Osteoblast (primary cell): Measurements from ENCODE around the gene RTTN. TPM values are rescaled to one million over a fixed set of nuclear protein-coding genes. Genes with fewer than 3 reads are reported as not detected.
A peak's percentile ranks its signal among the peaks of the same experiment; 100 is the strongest.

Experiments
- DNase-seq: peaks from one replicate; pipeline ENCODE4 v3.0.0; 2011; ENCODE audit warnings: low spot score, mixed read lengths; ENCODE audit not compliant: insufficient read length; ENCODE audit errors: missing footprints
- H2AFZ ChIP-seq: 2 replicates; pipeline ENCODE4 v1.6.0; 2011; ENCODE audit warnings: mild to moderate bottlenecking, low read length
- H3K27ac ChIP-seq: 2 replicates; pipeline ENCODE4 v1.5.1; 2011; ENCODE audit warnings: mild to moderate bottlenecking, low read depth, low read length, moderate library complexity
- H3K27me3 ChIP-seq: 2 replicates; pipeline ENCODE4 v1.6.0; 2012; ENCODE audit warnings: mild to moderate bottlenecking, control low read depth, inconsistent platforms, low read length, moderate library complexity; ENCODE audit not compliant: insufficient read depth
- H3K36me3 ChIP-seq: 2 replicates; pipeline ENCODE4 v1.5.1; 2011; ENCODE audit warnings: mild to moderate bottlenecking, low read length, control low read depth, moderate library complexity; ENCODE audit not compliant: insufficient read depth
- H3K4me1 ChIP-seq: 2 replicates; pipeline ENCODE4 v1.5.1; 2011; ENCODE audit warnings: mild to moderate bottlenecking, low read length, control low read depth, moderate library complexity; ENCODE audit not compliant: insufficient read depth
- H3K4me2 ChIP-seq: 2 replicates; pipeline ENCODE4 v1.6.0; 2011; ENCODE audit warnings: mild to moderate bottlenecking, low read length; ENCODE audit not compliant: insufficient read depth
- H3K4me3 ChIP-seq: fragments of 200-600 bp; sonication (generic); 3 replicates; pipeline ENCODE4 v1.5.1; 2012; ENCODE audit warnings: mild to moderate bottlenecking, low read length, inconsistent platforms; ENCODE audit not compliant: insufficient read depth
- H3K79me2 ChIP-seq: 2 replicates; pipeline ENCODE4 v1.6.0; 2012; ENCODE audit warnings: mild to moderate bottlenecking, low read length, control low read depth, inconsistent platforms; ENCODE audit not compliant: insufficient read depth
- H3K9me3 ChIP-seq: 2 replicates; pipeline ENCODE4 v1.5.1; 2011; ENCODE audit warnings: low read depth, low read length, control low read depth
- H4K20me1 ChIP-seq: 2 replicates; pipeline ENCODE4 v1.6.0; 2012; ENCODE audit warnings: mild to moderate bottlenecking, low read length, control low read depth; ENCODE audit not compliant: insufficient read depth
- CTCF ChIP-seq: IDR thresholded peaks from 2 replicates; pipeline ENCODE4 v1.5.1; 2011; ENCODE audit warnings: mild to moderate bottlenecking, low read depth, low read length, moderate library complexity; ENCODE audit errors: extremely low read depth
- total RNA-seq: library from RNA; depleted of rRNA; stranded (reverse); fragments of >200 nt; gene quantifications from 2 replicates; pipeline ENCODE4 v1.2.3, GENCODE V29; 2012

The RTTN gene
- total RNA-seq, 1 donor = 11.2 TPM

DNA sequence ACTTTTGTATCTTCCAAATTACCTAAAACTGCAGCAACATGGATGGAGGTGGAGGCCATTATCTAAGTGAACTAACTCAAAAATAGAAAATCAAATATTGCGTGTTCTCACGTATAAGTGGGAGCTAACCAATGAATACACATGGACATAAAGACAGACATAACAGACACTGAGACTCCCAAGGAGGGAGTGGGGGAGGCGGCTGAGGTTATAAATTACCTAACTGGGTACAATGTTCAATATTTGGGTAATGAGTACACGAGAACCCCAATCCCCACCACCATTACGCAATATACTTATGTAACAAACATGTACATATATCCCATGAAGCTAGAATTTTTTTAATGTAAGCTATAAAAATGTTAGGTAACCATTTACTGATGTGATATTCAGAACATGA, 119.8 kb downstream of the RTTN start:
- Histone ChIP-seq H3K4me3 (no peak overlapping the region), H2AFZ (no peak overlapping the region), H3K27ac (no peak overlapping the region), H3K9me3 (no peaks in the 10 kb centered on the region), H3K79me2 (no peaks in the 10 kb centered on the region), H3K36me3 (no peaks in the 10 kb centered on the region), H3K4me1 (peaks cover 6% of the 10 kb centered on the region), H3K27me3 (no peaks in the 10 kb centered on the region), H4K20me1 (no peaks in the 10 kb centered on the region), H3K4me2 (no peak overlapping the region)
- no peak for DNase-seq
- TF ChIP-seq CTCF = no peak

GRCh38 chr18:70082430-70082829, 123.1 kb downstream of the RTTN start:
- Histone ChIP-seq H3K4me3 (no peak overlapping the region), H3K27ac (no peak overlapping the region), H3K4me2 (no peak overlapping the region), H4K20me1 (no peaks in the 10 kb centered on the region), H3K27me3 (no peaks in the 10 kb centered on the region), H3K9me3 (no peaks in the 10 kb centered on the region), H3K36me3 (no peaks in the 10 kb centered on the region), H2AFZ (no peak overlapping the region), H3K4me1 (peaks cover 4% of the 10 kb centered on the region), H3K79me2 (no peaks in the 10 kb centered on the region)
- DNase-seq = no peak
- TF ChIP-seq CTCF = no peak

- no peaks in the 10 kb centered on the region for H3K36me3 ChIP-seq
- H2AFZ ChIP-seq = no peak overlapping the region
- no peaks in the 10 kb centered on the region for H3K4me1 ChIP-seq
- H3K9me3 ChIP-seq = no peaks in the 10 kb centered on the region
- no peaks in the 10 kb centered on the region for H3K79me2 ChIP-seq
- H3K4me2 ChIP-seq = no peak overlapping the region
- H3K4me3 ChIP-seq = no peak overlapping the region
- no peaks in the 10 kb centered on the region for H4K20me1 ChIP-seq
- no peaks in the 10 kb centered on the region for H3K27me3 ChIP-seq
- no peak for DNase-seq
- no peak for TF ChIP-seq CTCF
- no peak overlapping the region for H3K27ac ChIP-seq
Observed at GRCh38 chr18:70078106-70078505, 127.4 kb downstream of the RTTN start.

- Histone ChIP-seq H2AFZ (no peak overlapping the region), H4K20me1 (no peaks in the 10 kb centered on the region), H3K27ac (no peak overlapping the region), H3K27me3 (no peaks in the 10 kb centered on the region), H3K4me3 (no peak overlapping the region), H3K79me2 (no peaks in the 10 kb centered on the region), H3K4me2 (no peak overlapping the region), H3K9me3 (no peaks in the 10 kb centered on the region), H3K36me3 (no peaks in the 10 kb centered on the region), H3K4me1 (no peaks in the 10 kb centered on the region)
- TF ChIP-seq CTCF = peak; percentile 8
- DNase-seq = no peak
Observed at GRCh38 chr18:70075906-70076305, 129.6 kb downstream of the RTTN start.
